ENCODE results near the gene ARID1B.

The ARID1B gene

DNA sequence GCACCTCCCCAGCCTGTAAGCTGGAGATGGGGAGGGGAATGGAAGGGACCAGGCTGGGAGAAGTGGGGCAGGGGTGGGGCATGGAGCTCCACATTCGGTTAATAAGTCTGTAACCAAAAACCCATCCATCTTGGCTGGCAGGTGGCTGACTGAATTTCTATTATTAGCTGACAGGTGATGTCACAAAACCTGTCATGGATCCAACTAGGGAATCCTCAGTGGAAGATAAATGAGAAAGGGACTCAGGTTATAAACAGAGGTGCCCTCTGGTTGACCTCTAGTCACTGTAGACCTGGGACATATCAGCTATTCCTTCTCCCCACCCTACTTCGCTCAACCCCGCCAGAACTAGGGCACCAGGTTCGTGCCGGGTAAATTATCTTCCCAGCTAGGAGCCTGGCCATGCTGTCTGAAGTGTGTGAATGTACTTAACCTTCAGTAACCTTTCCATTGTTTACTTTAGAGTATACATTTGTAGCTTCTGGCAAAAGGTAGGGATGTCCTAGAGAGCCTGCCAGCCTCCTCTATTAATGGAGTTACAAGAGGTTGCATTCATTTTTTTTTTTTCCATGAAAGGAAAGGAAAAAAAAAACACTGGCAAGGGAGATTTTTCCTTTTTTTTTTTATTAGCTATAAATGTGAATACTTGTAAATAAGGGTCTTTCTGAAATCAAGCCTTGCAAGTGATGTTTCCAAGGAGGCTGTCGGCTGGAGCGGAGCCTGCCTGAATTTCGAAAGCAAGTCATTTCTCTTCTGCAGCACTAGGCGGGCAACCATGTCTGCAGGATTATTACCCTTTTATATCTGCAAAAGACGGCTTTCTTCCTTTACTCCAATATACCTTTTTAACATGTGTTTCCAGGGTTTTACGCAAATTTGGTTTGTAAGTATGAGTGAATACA is 410.3 kb downstream of the ARID1B start:
- H3K4me3 Mint-ChIP-seq = no peak overlapping the region
- no peak for DNase-seq
- no peaks in the 10 kb centered on the region for H3K9me3 Mint-ChIP-seq
- H3K27ac Mint-ChIP-seq = peak overlapping the region; percentile 68
- peaks cover 96% of the 10 kb centered on the region for H3K36me3 Mint-ChIP-seq (ENCODE audit: low read depth)
- H3K27me3 Mint-ChIP-seq = no peaks in the 10 kb centered on the region
- H3K4me1 Mint-ChIP-seq (ENCODE audit: low read depth) = peaks cover 13% of the 10 kb centered on the region

DNA sequence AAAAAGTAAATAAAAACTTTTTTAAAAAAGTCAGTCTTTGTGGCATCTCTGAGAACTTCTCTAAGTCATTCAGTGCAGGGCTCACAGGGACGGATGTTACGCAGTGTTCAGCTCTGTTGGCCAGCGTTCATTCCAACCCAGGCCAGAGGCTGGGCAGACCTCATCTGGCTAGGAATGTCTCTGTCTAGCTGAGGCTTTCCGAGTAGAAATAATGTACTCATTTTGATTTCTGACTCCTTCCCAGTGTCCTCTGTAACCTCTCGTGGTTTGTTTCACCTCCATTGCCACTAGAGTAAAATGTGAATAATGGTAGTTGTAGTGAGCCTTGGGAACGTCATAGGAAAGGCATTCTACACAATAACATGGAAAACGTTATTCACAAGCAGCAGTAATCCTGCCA is 411.0 kb downstream of the ARID1B start:
- H3K36me3 Mint-ChIP-seq (ENCODE audit: low read depth) = peaks cover 94% of the 10 kb centered on the region
- no peak for DNase-seq
- peaks cover 19% of the 10 kb centered on the region for H3K4me1 Mint-ChIP-seq (ENCODE audit: low read depth)
- H3K27me3 Mint-ChIP-seq = no peaks in the 10 kb centered on the region
- no peak overlapping the region for H3K27ac Mint-ChIP-seq
- H3K9me3 Mint-ChIP-seq = no peaks in the 10 kb centered on the region
- no peak overlapping the region for H3K4me3 Mint-ChIP-seq

DNA sequence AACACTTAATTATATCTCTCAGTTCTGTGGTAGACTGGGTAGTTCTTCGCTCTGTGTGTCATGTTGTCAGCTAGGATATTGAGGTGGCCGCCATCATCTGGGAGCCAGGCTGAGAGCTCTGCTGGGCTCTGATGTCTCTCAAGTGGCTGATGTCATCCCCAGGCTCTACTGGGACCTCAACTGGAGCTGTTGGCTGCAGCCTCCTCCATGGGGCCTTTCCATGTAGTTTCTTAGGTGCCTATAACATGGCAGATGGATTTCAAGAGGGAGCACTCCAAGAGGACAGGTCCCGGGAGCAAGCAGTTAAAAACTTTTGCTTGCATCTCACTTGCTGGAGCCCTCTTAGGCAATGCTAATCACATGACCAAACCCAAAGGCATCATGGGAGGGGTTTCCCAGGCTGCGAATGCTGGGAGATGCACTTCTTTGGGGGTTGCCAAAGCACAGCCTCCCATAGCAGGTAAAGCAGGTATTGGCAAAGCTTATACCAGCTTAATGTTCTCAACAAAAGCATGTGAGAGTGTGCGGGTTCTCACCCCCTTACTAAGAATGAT is 416.3 kb downstream of the ARID1B start:
- Mint-ChIP-seq H3K27ac (peak overlapping the region; percentile 56), H3K4me3 (no peak overlapping the region), H3K9me3 (no peaks in the 10 kb centered on the region), H3K27me3 (no peaks in the 10 kb centered on the region), H3K36me3 (ENCODE audit: low read depth) (peaks cover 83% of the 10 kb centered on the region), H3K4me1 (ENCODE audit: low read depth) (peaks cover 23% of the 10 kb centered on the region)
- DNase-seq = no peak

DNA sequence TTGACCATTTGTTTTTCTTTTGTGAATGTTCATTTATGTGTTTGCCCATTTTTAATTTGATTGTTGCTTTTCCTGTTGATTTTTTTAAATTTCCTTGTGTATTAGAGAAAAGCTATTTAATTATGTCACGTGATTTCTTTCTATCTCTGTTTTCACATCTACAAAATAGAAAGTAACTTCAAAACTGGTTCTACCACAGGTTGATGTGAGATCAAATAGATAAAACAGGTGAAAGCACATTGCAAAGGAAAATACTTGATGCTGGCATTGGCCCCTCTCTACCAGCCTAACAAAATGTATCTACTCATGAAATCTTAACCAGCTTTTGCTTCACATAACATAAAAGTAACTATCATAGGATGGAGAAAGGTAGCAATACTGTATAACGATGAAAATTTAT is 416.9 kb downstream of the ARID1B start:
- peak overlapping the region; percentile 45 for H3K27ac Mint-ChIP-seq
- DNase-seq = no peak
- peaks cover 23% of the 10 kb centered on the region for H3K4me1 Mint-ChIP-seq (ENCODE audit: low read depth)
- peaks cover 84% of the 10 kb centered on the region for H3K36me3 Mint-ChIP-seq (ENCODE audit: low read depth)
- H3K9me3 Mint-ChIP-seq = no peaks in the 10 kb centered on the region
- H3K4me3 Mint-ChIP-seq = no peak overlapping the region
- H3K27me3 Mint-ChIP-seq = no peaks in the 10 kb centered on the region

DNA sequence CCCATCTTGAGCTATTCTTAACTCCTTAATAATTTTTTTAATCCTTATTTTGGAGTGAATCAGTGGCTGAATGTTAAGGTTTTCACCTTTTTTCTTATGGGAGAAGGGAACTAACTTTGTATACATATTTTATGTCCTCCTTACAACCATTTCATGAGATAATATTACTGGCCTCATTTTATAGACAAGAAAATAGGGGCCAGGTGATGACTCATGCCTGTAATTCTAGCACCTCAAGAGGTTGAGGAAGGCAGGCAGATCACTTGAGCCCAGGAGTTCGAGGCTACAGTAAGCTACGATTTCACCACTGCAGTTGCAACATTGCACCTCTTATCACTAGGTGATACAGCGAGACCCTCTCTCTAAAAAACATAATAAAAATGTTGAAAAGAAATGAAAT is 417.5 kb downstream of the ARID1B start:
- H3K36me3 Mint-ChIP-seq (ENCODE audit: low read depth) = peaks cover 82% of the 10 kb centered on the region
- peak overlapping the region; percentile 32 for H3K27ac Mint-ChIP-seq

DNA sequence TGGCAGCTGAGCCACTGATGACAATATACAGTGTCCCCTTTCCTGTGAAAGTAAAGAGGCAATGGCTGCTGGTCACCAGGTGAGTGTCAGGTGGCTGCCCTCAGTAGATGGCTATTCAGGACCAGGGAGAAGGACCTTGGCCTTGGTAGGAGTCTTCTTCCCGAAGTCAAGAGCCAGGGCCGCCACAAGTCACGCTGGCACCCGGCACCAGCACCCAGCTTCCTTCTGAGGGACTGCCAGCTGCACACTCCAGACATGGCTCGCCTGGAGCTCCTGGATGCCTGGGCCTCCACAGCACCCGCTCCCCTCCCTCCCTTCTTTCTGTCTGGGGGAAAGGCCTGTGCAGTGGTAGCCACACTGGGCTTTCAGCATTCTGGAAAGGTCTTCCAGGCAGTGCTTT is 419.2 kb downstream of the ARID1B start:
- Mint-ChIP-seq H3K4me1 (ENCODE audit: low read depth) (peaks cover 23% of the 10 kb centered on the region), H3K36me3 (ENCODE audit: low read depth) (peaks cover 80% of the 10 kb centered on the region)

More for the DNA sequence above, 417.5 kb downstream of the ARID1B start:
- Mint-ChIP-seq H3K9me3 (no peaks in the 10 kb centered on the region), H3K4me1 (ENCODE audit: low read depth) (peaks cover 23% of the 10 kb centered on the region), H3K27me3 (no peaks in the 10 kb centered on the region), H3K4me3 (no peak overlapping the region)
- no peak for DNase-seq

DNA sequence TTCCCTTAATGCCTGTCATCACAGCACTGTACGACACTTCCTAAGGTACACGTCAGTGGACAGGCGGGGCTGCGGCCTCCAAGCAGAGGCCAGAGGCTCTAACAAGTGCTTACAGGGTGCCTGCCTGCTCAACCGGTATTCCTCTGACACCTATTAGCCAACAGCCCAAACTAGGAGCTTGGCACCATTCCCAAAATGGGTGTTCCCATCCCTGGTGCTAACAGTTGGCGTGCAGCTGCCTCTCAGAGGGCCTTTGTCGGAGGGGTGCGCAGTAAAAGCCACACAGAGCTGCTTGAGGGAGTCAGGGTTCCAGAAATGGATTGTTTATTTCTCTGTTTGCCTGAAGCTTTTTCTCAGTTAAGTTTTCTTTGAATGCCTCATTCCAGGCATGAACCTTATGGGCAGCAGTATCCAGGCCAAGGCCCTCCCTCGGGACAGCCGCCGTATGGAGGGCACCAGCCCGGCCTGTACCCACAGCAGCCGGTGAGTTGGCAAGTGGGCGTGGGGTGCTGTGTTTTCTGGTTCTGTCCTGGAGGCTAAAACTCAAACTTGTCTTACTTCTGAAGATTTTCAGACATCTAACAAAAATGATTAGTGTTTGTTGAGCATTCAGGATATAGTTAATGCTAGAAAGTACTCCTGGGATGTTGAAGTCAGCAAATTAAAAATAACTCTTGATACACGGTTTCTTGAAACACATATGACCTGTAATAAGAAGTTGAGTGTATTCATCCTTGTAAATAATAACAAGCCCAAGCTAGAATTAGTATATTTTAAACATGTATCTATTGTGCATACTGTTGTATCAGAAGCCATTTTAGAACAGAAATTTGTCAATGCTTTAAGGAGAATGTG is 421.5 kb downstream of the ARID1B start:
- Mint-ChIP-seq H3K36me3 (ENCODE audit: low read depth) (peaks cover 77% of the 10 kb centered on the region), H3K27me3 (no peaks in the 10 kb centered on the region), H3K27ac (no peak overlapping the region), H3K4me3 (no peak overlapping the region), H3K4me1 (ENCODE audit: low read depth) (peaks cover 12% of the 10 kb centered on the region), H3K9me3 (no peaks in the 10 kb centered on the region)
- no peak for DNase-seq

More for the DNA sequence above, 419.2 kb downstream of the ARID1B start:
- Mint-ChIP-seq H3K9me3 (no peaks in the 10 kb centered on the region), H3K27me3 (no peaks in the 10 kb centered on the region), H3K4me3 (no peak overlapping the region), H3K27ac (no peak overlapping the region)
- no peak for DNase-seq

DNA sequence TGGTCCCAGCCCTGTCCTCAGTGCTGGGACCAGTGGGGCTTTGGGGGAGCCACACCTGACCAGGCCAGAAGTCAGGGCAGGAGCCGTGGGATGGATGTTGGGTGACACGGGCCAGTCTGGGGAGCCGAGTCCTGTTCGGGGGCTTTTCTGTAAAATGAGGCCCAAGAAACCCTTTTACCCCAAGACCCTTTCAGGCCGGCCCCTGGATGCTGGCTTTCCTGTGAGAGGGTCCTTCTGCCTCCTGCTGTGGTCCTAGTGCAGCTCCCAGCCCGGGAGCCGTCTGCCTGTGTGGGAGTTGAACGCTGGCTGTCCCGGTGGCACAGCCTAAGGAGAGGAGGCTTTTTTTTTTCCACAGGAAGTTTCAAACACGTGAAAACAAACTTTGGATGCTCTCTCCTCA is 422.9 kb downstream of the ARID1B start:
- no peak for DNase-seq
- Mint-ChIP-seq H3K4me3 (no peak overlapping the region), H3K27ac (no peak overlapping the region), H3K9me3 (no peaks in the 10 kb centered on the region), H3K4me1 (ENCODE audit: low read depth) (peaks cover 2% of the 10 kb centered on the region), H3K36me3 (ENCODE audit: low read depth) (peaks cover 79% of the 10 kb centered on the region), H3K27me3 (no peaks in the 10 kb centered on the region)

DNA sequence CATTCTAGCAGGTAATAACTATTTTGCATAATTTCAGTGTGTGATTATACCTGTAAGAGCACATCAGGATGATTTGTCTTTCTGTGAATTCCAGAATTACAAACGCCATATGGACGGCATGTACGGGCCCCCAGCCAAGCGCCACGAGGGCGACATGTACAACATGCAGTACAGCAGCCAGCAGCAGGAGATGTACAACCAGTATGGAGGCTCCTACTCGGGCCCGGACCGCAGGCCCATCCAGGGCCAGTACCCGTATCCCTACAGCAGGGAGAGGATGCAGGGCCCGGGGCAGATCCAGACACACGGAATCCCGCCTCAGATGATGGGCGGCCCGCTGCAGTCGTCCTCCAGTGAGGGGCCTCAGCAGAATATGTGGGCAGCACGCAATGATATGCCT is 423.4 kb downstream of the ARID1B start:
- no peak overlapping the region for H3K27ac Mint-ChIP-seq
- no peaks in the 10 kb centered on the region for H3K9me3 Mint-ChIP-seq
- no peaks in the 10 kb centered on the region for H3K27me3 Mint-ChIP-seq
- H3K36me3 Mint-ChIP-seq (ENCODE audit: low read depth) = peaks cover 78% of the 10 kb centered on the region
- H3K4me3 Mint-ChIP-seq = no peak overlapping the region
- H3K4me1 Mint-ChIP-seq (ENCODE audit: low read depth) = peaks cover 2% of the 10 kb centered on the region
- no peak for DNase-seq

DNA sequence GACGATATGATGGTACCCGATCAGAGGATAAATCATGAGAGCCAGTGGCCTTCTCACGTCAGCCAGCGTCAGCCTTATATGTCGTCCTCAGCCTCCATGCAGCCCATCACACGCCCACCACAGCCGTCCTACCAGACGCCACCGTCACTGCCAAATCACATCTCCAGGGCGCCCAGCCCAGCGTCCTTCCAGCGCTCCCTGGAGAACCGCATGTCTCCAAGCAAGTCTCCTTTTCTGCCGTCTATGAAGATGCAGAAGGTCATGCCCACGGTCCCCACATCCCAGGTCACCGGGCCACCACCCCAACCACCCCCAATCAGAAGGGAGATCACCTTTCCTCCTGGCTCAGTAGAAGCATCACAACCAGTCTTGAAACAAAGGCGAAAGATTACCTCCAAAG is 423.9 kb downstream of the ARID1B start:
- no peak for DNase-seq
- Mint-ChIP-seq H3K27ac (peak overlapping the region; percentile 20), H3K4me1 (ENCODE audit: low read depth) (peaks cover 2% of the 10 kb centered on the region), H3K36me3 (ENCODE audit: low read depth) (peaks cover 80% of the 10 kb centered on the region), H3K9me3 (no peaks in the 10 kb centered on the region), H3K27me3 (no peaks in the 10 kb centered on the region), H3K4me3 (no peak overlapping the region)

DNA sequence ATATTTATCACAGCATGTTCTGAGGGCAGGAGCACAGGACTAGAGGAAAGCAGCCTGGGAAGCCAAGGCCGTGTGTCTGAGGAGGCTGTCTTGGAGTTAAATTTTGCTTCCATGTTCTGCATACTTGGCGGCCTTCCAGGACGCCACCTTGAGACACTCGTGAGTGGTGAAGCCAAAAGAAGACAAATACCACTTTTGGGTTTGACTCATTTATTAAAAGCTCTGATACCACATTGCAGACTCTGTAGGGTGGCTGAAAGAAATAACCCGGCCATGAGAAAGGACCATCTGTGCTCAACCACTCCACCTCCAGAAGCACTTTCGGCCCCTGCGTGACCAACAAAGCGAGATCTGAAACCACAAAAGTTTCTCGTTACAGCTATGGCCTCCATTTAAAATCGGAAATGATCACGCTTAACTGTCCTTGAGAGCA is 426.1 kb downstream of the ARID1B start:
- Mint-ChIP-seq H3K4me3 (no peak overlapping the region), H3K27ac (no peak overlapping the region), H3K36me3 (ENCODE audit: low read depth) (peaks cover 83% of the 10 kb centered on the region)

DNA sequence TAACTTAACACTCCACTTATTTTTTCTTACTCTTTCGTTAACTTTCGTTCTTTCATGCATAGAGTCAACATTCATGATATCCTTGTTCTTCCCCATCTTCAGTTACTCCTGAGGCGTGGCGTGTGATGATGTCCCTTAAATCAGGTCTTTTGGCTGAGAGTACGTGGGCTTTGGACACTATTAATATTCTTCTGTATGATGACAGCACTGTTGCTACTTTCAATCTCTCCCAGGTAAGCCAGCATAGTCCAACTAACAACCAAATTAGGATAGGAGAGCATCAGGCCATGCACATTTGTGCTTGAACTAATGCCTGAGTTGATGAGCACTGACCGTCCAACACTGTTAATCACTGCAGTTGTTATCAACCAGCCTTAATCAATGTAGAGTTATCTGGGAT is 426.6 kb downstream of the ARID1B start:
- peaks cover 80% of the 10 kb centered on the region for H3K36me3 Mint-ChIP-seq (ENCODE audit: low read depth)
- no peak overlapping the region for H3K27ac Mint-ChIP-seq

More for the DNA sequence above, 426.1 kb downstream of the ARID1B start:
- DNase-seq = no peak
- Mint-ChIP-seq H3K27me3 (no peaks in the 10 kb centered on the region), H3K9me3 (no peaks in the 10 kb centered on the region), H3K4me1 (ENCODE audit: low read depth) (no peaks in the 10 kb centered on the region)

DNA sequence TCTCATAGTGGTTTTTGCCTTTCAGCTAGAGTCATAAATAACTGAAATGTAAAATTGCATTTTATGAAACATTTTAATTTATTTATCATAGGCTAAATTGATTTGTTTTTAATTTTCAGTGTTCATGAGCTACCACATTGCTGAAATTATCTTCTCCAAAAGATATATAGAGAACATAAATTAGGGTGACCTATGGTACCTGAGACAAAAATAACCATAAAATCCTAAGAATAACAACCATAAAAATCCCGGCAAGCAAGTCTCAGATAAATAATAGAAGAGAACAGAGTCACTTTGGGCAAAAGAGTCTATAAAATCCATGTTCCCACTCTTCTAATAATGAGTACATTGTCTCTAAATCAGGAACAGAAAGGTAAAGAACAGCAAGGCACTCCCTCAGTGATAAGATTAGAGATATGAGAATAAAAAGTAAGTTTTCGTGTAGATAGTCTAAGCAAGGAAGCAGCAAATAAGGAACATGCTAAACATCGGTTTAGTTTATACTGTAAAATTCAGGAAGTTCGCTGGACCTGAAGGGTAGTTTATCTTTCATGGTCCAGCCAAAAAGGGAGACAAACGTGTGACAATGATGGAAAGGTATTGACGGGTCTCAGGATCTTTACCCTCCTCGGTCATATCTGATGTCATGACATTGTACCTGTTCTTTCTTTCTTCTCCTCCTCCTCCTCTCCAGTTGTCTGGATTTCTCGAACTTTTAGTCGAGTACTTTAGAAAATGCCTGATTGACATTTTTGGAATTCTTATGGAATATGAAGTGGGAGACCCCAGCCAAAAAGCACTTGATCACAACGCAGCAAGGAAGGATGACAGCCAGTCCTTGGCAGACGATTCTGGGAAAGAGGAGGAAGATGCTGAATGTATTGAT is 428.5 kb downstream of the ARID1B start:
- peaks cover 66% of the 10 kb centered on the region for H3K36me3 Mint-ChIP-seq (ENCODE audit: low read depth)
- no peak for DNase-seq
- H3K27ac Mint-ChIP-seq = no peak overlapping the region
- H3K9me3 Mint-ChIP-seq = no peaks in the 10 kb centered on the region
- peaks cover 2% of the 10 kb centered on the region for H3K4me1 Mint-ChIP-seq (ENCODE audit: low read depth)
- H3K27me3 Mint-ChIP-seq = no peaks in the 10 kb centered on the region
- H3K4me3 Mint-ChIP-seq = no peak overlapping the region

More for the DNA sequence above, 426.6 kb downstream of the ARID1B start:
- DNase-seq = no peak
- Mint-ChIP-seq H3K9me3 (no peaks in the 10 kb centered on the region), H3K4me3 (no peak overlapping the region), H3K4me1 (ENCODE audit: low read depth) (no peaks in the 10 kb centered on the region), H3K27me3 (no peaks in the 10 kb centered on the region)

DNA sequence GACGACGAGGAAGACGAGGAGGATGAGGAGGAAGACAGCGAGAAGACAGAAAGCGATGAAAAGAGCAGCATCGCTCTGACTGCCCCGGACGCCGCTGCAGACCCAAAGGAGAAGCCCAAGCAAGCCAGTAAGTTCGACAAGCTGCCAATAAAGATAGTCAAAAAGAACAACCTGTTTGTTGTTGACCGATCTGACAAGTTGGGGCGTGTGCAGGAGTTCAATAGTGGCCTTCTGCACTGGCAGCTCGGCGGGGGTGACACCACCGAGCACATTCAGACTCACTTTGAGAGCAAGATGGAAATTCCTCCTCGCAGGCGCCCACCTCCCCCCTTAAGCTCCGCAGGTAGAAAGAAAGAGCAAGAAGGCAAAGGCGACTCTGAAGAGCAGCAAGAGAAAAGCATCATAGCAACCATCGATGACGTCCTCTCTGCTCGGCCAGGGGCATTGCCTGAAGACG is 429.2 kb downstream of the ARID1B start:
- H3K4me1 Mint-ChIP-seq (ENCODE audit: low read depth) = peaks cover 2% of the 10 kb centered on the region
- H3K9me3 Mint-ChIP-seq = no peaks in the 10 kb centered on the region
- DNase-seq = no peak
- peaks cover 60% of the 10 kb centered on the region for H3K36me3 Mint-ChIP-seq (ENCODE audit: low read depth)
- H3K4me3 Mint-ChIP-seq = no peak overlapping the region
- H3K27ac Mint-ChIP-seq = no peak overlapping the region
- no peaks in the 10 kb centered on the region for H3K27me3 Mint-ChIP-seq

All from activated T-cell treated with anti-CD3 and anti-CD28 coated beads, Interleukin-2, amount 50 U/mL, for 24 hours (primary cell).